DND-41 (cell line): ENCODE measurements around the gene ZC3H12C.

Source experiments
- ATAC-seq: fragments of 200-7000 bp; cut with Tn5 transposase; 3 replicates; pipeline ENCODE4 v1.9.1; 2021; ENCODE audit warnings: low read depth; ENCODE audit not compliant: insufficient read depth
- DNase-seq: peaks from one replicate; pipeline ENCODE4 v3.0.0-alpha.2; 2020
- H2AFZ ChIP-seq: 2 replicates; pipeline ENCODE4 v1.6.0; 2012; ENCODE audit warnings: low read depth, low read length
- H3K27ac ChIP-seq: 2 replicates; pipeline ENCODE4 v1.5.1; 2012; ENCODE audit warnings: low read length, inconsistent platforms
- H3K27me3 ChIP-seq: fragments of 200-600 bp; sonication (generic); 2 replicates; pipeline ENCODE4 v1.6.0; 2012; ENCODE audit warnings: low read length, mild to moderate bottlenecking, inconsistent platforms; ENCODE audit not compliant: insufficient read depth, poor library complexity
- H3K36me3 ChIP-seq: 2 replicates; pipeline ENCODE4 v1.5.1; 2012; ENCODE audit warnings: low read length, inconsistent platforms; ENCODE audit not compliant: insufficient read depth
- H3K4me1 ChIP-seq: 2 replicates; pipeline ENCODE4 v1.5.1; 2012; ENCODE audit warnings: mild to moderate bottlenecking, low read length; ENCODE audit not compliant: insufficient read depth
- H3K4me2 ChIP-seq: 2 replicates; pipeline ENCODE4 v1.6.0; 2012; ENCODE audit warnings: mild to moderate bottlenecking, moderate library complexity, low read length, inconsistent platforms; ENCODE audit not compliant: insufficient read depth
- H3K4me3 ChIP-seq, 2 experiments: fragments of 200-600 bp in 1 of 2; shearing (Covaris generic) in 1 of 2; 2 replicates each; pipeline ENCODE4 v1.5.1; 2012 to 2016; ENCODE audit warnings: inconsistent platforms in 2 of 2, low read length in 2 of 2, mild to moderate bottlenecking in 2 of 2, low read depth in 1 of 2, moderate library complexity in 1 of 2
- H3K79me2 ChIP-seq: 2 replicates; pipeline ENCODE4 v1.6.0; 2012; ENCODE audit warnings: low read length, inconsistent platforms; ENCODE audit not compliant: insufficient read depth
- H3K9ac ChIP-seq: 2 replicates; pipeline ENCODE4 v1.6.0; 2012; ENCODE audit warnings: low read depth, mild to moderate bottlenecking, inconsistent platforms, low read length, moderate library complexity
- H3K9me3 ChIP-seq: 2 replicates; pipeline ENCODE4 v1.5.1; 2012; ENCODE audit warnings: low read length, moderate library complexity, mild to moderate bottlenecking, inconsistent platforms; ENCODE audit not compliant: insufficient read depth, severe bottlenecking
- H4K20me1 ChIP-seq: 2 replicates; pipeline ENCODE4 v1.6.0; 2012; ENCODE audit warnings: low read length; ENCODE audit not compliant: insufficient read depth
- CTCF ChIP-seq: IDR thresholded peaks from 2 replicates; pipeline ENCODE4 v1.5.1; 2012; ENCODE audit warnings: borderline replicate concordance, low read length, moderate library complexity, mild to moderate bottlenecking; ENCODE audit not compliant: poor library complexity, severe bottlenecking; ENCODE audit errors: extremely low read depth
- EZH2 ChIP-seq: IDR thresholded peaks from 3 replicates; pipeline ENCODE4 v1.6.1; 2012; ENCODE audit warnings: borderline replicate concordance, low read depth, mild to moderate bottlenecking, moderate library complexity, low read length, inconsistent platforms; ENCODE audit not compliant: severe bottlenecking

ZC3H12C gene

GRCh38 chr11:110199184-110199981 is 106.2 kb downstream of the ZC3H12C start:
- Histone ChIP-seq H3K9ac (no peak overlapping the region), H3K27ac (no peak overlapping the region), H3K79me2 (no peaks in the 10 kb centered on the region), H3K4me3 (no peak overlapping the region), H3K4me2 (no peak overlapping the region), H2AFZ (no peak overlapping the region), H4K20me1 (no peaks in the 10 kb centered on the region), H3K36me3 (no peaks in the 10 kb centered on the region), H3K4me1 (no peaks in the 10 kb centered on the region), H3K9me3 (no peaks in the 10 kb centered on the region), H3K27me3 (no peaks in the 10 kb centered on the region)
- ATAC-seq (no peak), DNase-seq (no peak)
- TF ChIP-seq CTCF: no peak
- no peak for TF ChIP-seq EZH2

- ATAC-seq (no peak), DNase-seq (no peak)
- Histone ChIP-seq H3K9me3 (no peaks in the 10 kb centered on the region), H3K4me2 (no peak overlapping the region), H3K9ac (no peak overlapping the region), H4K20me1 (no peaks in the 10 kb centered on the region), H3K36me3 (no peaks in the 10 kb centered on the region), H3K4me3 (no peak overlapping the region), H3K4me1 (no peaks in the 10 kb centered on the region), H3K27me3 (no peaks in the 10 kb centered on the region), H3K27ac (no peak overlapping the region), H3K79me2 (no peaks in the 10 kb centered on the region), H2AFZ (no peak overlapping the region)
- TF ChIP-seq EZH2 (no peak), CTCF (no peak)
Observed at GRCh38 chr11:110200241-110200640, 107.0 kb downstream of the ZC3H12C start.

- Histone ChIP-seq H3K27ac (no peak overlapping the region), H3K9ac (no peak overlapping the region)
Observed at GRCh38 chr11:110200836-110201235, 107.6 kb downstream of the ZC3H12C start.

More at GRCh38 chr11:110200836-110201235, 107.6 kb downstream of the ZC3H12C start:
- no peaks in the 10 kb centered on the region for H3K4me1 ChIP-seq
- H3K4me2 ChIP-seq: no peak overlapping the region
- H3K4me3 ChIP-seq: no peak overlapping the region
- ATAC-seq (no peak), DNase-seq (no peak)
- no peaks in the 10 kb centered on the region for H3K27me3 ChIP-seq
- TF ChIP-seq EZH2 (no peak), CTCF (no peak)
- no peaks in the 10 kb centered on the region for H3K79me2 ChIP-seq
- H2AFZ ChIP-seq: no peak overlapping the region
- no peaks in the 10 kb centered on the region for H3K9me3 ChIP-seq
- no peaks in the 10 kb centered on the region for H3K36me3 ChIP-seq
- no peaks in the 10 kb centered on the region for H4K20me1 ChIP-seq
